CD4-positive, alpha-beta T cell treated with Interleukin-15 for 4 hours (primary cell): ENCODE results near the gene NAV2.
A peak's percentile ranks its signal among the peaks of the same experiment; 100 is the strongest.
"Not testable (repeated sequence)": the region's sequence is repeated elsewhere in the genome, so short reads cannot be mapped to it uniquely, and the experiment has no call there.

Experiments
- DNase-seq: peaks from one replicate; pipeline ENCODE4 v3.0.0-alpha.2; 2020; ENCODE audit warnings: low spot score

NAV2 gene

DNA sequence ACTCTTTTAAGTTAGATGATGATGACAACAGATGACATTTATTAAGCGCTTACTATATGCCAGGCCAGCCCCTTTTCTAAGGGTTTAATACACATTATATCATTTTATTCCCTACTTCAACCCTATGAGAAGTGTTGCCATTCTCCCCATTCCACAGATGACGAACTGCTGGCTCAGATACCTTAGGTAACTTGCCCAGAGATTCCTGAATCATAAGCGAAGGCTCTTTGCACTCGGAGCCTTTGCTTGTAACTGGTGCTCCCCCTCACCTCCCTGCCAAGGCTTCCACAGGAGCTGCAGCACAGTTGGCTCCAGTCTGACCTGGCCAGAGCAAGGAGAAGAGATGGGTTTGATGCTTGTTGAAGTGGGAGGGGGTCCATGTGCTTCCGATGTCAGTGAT lies 404.7 kb downstream of the NAV2 start:
- DNase-seq, result no peak

DNA sequence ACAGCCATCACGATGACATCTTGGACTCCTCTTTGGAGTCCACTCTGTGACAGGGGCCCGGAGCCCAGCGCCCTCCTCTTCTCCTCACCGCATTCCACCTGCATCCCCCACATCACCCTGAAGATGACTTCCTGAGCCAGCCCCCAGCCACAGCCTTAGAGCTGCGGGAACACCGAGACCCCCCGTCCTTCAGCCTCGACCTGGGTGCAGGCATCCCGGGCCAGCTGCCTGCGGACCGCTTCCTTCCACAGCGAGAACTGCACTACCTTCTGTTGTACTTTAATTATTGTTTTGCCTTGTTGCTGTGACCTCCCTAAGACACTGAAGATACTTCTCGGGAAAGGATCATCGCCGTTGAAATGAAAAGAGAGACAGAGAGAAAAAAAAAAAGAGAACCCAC lies 405.6 kb downstream of the NAV2 start:
- DNase-seq, result no peak

DNA sequence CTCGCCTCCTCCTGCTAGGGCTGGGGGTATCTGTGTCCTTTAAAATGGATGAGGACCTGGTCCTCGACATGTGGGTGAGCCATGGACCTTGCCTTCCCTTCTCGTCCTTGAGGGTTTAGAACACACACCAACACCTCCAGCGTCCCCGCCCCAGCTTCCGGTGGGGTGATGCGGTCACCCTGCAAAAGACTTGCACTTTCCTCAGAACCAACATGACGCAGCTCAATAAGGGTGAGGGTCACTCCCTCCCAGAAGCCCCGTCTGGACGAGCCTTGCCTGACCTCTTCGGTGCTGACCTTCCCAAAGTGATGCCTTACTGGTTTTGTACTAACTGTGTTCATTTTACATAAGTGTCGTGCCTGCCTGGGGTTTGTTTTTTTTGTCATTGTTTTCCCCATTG lies 406.7 kb downstream of the NAV2 start:
- DNase-seq, result no peak

DNA sequence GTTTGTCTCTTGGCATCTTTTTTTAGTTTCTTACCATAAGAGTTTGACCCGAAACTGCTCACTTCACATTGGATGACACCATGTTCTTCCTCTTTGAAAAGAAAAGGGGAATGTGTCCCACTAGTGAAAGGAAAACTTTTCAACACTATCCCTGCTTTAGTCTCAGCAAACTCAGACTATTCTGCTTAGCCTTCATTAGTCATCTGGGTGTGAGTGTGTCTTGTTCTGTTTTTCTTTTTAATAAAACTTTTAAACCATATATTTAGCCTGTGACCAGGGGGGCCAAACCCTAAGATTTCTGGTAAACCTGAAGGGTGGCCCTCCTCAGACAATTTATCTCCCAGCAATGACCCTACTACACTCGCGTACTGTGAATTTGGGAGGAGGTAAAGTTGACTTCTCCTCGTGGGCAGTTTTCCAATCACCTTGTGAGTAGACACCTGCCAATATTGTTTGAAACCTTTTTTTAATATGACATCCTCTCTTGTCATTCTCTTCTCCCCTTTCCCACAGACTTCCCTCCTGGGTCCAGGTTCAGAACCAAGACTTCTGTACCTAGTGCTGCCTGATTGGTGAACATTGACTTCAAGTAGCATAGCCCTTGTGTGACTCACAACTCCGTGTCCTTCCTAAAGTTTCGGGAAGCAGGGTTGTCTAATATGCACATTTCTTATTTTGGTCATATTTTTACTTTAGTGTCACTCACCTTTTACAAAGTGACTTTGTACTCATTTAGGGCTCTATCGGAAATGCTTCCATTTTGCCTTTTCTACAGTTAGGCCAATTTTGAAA lies 407.7 kb downstream of the NAV2 start:
- no peak for DNase-seq

DNA sequence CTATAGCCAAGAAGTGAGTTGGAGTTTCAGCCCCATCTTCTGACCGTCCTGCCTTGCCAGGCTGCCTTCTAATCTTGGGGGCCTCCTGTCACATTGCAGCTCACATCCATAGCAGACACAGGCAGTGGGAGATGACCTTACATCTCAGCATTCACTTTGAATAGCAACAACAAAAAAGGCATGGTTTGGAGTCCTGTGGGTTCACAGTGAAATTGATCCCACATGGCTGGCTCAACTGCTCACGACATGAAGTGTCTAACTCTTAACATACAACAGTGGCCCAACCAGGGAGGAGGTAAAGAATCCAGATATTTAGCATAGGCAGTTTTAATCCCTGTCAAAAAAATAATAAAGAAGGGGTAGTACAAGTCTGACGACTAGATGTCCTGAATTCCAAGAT lies 409.5 kb downstream of the NAV2 start:
- DNase-seq, result no peak

DNA sequence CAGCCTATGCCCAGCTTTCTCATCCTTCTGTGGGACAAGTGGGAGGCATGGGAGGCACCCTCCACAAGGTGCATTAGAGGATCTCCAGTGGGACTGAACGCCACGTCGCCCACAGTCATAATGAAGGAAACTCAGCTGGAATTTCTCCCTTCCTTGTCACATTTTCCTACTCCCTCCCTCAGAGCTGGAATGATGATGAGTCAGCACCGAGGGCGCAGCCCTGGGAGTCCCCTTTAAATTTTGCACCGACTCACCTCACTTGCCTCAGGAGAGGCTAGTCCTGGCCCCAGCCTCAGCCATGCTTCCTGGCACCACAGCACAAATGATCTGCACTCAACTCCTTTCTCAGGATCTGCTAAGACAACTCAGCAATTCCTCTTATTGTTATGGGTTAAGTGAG lies 413.3 kb downstream of the NAV2 start:
- no peak for DNase-seq

DNA sequence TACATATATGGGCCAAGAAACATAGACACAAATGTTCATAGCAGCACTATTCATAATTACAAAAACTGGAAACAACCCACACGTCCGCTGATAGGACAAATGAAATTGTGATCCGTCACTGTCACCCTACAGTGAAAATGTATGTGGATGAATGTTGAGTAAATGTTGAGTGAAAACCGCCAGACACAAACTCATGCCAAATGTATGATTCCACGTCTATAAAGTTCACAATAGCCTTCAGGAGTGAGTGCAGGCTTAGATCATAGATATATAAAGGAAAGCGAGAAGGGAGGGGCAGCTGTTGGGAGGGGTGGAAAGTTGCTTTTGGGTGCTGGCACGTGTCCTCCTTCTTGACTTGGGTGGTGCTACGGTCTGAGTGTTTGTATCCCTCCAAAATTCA lies 414.1 kb downstream of the NAV2 start:
- no peak for DNase-seq

DNA sequence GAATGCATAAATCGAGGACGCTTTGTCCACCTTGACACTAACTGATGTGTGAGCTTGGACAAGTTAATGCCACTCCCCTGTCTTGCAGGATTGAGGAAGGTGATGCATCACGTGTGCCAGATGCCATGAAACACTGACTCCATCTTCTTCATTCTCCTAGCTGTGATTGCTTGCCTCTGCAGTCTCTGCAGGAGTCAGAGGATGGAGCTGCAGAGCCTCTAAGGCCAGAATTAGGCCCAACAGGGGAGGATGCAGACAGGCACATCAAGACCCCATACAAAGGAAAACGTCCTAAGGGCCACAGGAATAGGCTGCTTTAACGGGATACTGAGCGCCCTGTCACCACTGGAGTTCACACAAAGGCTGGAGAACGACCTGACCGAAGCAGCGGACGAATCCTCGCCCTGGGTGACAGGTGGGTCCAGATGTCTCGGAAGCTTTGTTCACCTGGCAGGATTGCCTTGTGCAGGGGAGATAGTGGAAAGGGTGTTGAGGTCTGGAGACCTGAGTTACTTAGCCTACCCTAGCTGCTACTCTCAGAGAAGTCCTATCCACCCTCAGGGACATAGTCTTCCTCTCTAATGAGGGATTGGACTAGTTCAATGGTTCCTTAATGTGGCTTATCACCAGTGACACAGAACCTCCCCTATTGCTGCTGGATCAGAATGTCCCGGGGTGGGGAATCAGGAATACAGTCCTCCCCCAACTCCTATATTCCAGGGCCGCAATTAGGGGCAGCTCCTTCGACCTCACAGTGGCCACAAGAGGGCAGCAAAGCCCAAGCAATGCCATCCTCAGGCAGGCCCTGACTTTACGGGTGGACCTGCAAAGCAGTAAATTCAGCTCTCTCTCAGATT lies 415.3 kb downstream of the NAV2 start:
- DNase-seq, result peak; percentile 71

DNA sequence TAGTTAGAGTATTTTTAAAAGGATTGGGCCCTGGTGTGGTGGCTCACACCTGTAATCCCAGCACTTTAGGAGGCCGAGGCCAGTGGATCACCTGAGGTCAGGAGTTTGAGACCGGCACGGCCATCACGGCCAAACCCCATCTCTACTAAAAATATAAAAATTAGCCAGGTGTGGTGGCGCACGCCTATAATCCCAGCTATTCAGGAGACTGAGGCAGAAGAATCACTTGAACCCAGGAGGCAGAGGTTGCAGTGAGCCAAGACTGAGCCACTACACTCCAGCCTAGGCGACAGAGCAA lies 415.8 kb downstream of the NAV2 start:
- not testable (repeated sequence) for DNase-seq

DNA sequence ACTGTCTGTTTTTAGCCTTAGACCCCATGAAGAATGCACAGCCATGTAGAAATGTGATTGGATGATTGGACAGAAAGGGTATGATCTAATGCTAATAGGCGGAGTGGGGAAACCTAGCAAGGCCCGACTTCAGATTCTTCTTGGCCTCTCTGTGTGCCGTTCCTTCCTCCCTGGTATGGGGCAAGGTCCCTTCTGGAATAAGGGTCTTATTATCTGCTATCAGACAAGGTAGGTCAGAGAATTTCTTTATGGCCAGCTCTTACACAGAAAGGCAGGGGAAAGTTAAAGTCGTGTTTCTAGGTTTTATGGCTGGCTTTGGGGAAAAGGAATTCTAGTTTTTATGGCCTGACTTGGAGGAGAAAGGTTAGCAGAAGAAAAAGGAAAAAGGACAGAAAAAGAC lies 417.0 kb downstream of the NAV2 start:
- DNase-seq, result no peak

DNA sequence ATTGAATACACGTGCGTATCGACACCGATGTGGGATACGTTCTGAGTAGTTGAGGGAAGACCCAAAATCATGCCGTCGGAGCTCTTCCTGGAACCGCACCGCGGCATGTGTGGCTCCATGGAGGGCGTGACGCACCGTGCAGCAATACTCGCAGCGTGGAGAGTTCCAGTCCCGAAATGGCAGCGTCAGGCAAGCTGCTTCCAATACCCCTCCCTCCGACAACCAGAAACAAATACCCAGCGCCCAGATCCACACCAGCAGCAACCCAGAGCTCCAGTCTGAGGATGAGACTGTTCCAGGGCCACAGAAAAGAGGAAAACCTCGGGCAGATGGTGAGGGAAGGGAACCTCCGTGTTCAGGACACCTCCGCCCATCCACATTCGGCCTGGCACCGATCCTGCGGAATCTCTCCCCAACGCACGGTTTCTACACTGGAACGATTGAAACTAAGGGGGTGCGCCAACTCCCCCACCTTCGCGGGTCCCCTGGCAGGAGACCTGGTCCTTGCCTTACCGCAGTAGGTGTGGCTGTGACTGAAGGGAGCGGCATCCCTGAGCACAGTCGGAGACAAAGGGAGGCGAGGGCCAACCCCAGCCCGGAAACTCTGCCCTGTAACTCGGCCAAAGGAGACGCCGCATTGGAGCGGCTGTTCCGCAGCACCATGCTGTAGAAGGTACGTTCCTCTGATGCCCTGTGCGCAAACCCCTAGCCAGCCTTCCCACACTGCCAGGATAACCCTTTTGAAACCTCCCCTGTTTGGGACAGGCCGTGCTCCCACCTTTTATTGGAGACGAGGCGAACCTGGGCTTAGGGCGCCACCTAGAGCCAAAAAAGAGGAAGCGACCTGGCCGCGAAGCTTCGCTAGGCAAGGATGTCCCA lies 419.4 kb downstream of the NAV2 start:
- DNase-seq, result peak; percentile 39

DNA sequence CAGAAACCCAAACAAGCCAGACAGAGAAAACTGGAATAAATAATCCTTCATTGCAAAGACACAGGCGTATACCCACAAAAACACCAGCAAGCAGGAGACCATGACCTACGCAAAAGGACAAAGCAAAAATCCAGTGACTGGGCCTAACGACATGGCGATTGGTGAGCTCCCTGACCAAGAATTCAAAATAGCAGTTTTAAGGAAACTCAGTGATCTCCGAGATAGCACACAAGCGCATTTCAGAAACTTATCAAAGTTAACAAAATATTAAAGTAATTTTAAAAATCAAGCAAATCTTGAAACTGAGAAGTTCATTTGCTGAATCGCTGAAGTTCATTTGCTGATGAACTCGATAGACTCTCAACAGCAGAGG lies 420.0 kb downstream of the NAV2 start:
- DNase-seq, result no peak

DNA sequence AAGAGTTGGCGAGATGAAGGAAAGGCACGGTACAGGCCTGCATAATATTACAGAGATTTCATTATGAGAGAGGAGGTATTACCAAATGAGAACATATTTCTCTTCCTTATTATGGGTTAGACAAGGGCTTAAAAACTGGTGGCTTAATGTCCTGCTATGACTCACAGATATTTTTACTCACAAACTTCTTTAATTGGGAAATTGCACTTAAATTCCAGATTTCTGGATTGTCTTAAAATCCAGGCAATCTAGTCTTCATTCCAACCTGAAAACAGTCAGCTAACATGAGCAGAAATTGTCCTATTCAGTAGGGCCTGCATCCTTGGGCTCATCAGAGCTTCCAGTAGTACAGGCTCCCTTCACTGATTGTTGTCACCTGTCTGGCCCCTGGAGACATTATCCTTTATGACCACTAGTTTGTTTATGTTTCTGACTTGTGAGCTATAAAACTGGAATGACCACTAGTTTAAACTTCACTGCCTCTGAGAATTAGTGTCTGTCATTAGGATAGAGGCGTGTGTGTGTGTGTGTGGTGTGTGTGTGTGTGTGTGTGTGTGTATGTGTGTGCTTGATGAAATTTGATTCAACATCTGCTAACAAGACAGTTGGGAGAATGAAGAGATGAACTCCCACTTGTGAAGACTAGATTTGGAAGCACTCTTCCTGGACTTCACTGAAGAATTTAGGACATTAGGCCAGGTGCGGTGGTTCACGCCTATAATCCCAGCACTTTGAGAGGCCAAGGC lies 422.5 kb downstream of the NAV2 start:
- DNase-seq, result no peak

DNA sequence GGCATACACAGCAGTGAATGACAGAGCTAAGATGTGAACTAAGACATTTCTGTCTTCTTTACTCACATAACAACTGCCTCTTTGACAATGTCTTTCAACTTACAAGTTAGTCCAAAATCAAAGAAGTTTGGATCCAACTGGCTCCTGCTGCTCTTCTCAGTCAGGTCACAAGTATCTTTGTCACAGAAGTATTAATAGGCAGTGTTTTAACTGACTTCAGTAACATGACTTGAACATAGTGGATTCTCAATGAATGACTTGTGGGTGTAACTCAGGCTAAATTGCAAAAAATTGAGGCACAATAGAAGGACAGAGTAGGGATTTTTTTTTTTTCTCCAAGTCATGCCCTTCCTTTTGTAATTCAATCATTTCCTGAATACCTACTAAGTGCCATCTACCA lies 425.0 kb downstream of the NAV2 start:
- no peak for DNase-seq

DNA sequence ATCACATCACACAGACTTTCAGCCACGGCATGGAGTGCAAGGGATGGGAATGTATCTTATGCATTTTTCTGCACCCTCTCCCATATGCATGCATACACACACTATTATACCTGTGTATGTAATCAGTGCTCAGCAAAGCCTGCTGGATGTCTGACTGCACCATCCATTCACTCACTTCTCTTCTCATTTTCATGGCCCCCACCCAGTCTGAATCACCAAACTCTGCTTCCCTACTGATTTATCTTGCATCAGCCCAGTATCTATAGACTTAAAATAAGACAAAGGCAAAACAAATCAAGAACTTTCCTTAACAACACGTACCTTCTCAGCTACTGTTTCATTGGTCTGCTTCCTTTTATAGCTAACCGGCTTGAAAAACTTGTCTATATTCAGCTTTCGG lies 426.1 kb downstream of the NAV2 start:
- DNase-seq, result no peak

DNA sequence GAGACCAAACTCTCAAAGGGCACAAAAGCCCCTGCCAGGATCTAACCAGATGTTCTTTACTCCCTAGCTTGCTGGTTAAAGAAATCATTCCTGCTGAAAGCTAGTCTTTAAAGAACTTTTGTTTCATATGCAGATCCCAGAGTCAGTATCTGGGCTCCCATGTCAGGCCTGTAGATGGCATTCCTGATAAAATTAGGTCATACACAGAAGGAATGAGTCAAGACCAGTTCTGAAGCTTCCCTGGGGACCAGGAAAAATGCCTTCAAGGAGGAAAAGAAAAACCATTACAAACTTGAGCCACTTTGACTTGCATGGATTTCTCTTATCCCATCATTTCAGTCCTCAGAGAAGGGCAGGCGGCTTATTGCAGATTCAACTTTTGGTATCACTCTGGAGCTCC lies 441.7 kb downstream of the NAV2 start:
- DNase-seq, result no peak

DNA sequence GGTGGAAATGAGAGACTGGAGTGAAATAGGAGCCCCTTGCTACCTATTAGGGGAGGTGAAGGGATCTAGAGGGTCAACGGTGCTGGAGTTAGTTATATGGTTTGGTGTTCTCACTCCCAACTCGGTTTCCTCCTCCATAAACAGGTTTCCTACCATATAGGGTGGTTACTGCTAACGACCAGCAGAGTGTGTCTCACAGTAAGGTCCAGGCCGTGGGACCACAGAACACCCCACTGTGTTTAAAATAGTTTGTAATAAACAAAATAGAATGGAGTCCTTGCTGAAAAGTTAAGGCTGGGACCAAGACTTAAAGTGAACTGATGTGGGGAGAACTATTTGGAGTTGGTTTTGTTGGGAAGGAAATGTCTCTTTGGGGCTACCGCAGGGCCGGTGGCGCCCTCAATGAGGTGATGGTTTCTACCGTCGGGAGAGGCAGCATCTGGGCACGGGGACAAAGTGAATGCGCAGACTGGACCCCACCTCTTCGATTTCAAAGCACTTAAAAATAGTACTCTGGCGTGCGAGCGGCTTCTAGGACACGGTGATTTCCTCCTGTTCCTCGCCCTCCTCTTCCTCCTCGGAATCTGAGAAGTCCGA lies 443.1 kb downstream of the NAV2 start:
- no peak for DNase-seq

DNA sequence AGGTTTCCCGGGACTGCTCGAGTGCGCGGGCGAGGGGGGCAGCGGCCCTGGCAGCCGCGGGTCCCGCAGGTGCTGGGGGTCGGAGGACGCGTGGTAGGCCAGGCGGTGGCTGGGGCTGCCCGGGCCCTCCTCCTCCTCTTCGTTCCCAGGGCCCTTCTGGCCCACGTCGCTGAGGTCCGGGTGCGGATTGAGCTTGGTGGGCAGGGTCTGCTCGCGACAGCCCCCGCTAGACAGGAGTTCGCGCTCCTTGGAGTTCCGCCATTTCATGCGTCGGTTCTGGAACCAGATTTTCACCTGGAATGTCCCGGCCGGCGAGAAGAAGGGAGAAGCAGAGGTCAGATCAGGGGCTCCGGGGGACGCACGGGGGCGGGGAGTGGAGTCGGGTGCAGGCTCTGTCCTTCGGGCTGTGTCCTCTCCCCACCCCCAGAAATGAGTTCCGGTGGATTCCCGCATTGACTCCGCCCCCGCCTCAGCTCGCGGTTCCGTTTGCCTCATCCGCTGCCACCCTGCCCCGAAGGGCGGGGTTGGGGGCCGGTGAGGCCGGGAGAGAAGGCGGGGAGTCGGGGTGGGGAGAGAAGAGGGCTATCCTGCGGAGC lies 443.7 kb downstream of the NAV2 start:
- DNase-seq, result peak; percentile 43

DNA sequence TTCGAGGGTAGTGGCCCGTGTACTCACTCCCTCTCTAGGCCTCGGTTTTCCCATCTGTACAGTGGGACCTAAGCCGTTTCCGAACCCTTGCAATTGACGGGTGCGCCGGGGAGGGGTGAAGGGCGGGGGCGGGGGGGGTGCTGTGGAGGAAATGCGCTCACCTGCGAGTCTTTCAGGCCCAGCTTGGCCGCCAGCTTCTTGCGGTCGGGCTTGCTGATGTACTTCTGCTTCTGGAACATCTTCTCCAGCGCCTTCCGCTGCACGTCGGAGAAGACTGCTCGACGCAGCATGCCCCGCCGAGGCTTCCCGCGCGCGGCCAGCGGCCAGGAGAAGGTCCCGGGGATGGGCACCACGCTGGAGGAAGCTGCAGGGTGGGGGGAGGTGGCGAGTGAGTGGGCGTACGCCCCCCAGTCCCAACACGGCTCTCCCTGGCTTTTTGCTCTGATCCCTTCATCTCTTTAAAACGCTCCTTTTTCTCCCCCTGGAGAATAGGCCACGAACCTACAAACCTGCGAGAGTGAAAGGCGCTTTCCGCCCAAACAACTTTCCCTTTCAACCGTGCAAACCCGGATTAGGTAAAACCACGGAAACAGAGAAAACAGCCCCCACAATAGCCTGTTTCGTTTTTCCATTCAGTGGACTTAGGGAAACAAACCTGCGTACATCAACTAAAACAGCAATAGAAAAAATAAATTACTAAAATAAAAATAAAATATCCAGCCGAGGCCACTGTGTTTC lies 444.4 kb downstream of the NAV2 start:
- DNase-seq, result peak; percentile 23

DNA sequence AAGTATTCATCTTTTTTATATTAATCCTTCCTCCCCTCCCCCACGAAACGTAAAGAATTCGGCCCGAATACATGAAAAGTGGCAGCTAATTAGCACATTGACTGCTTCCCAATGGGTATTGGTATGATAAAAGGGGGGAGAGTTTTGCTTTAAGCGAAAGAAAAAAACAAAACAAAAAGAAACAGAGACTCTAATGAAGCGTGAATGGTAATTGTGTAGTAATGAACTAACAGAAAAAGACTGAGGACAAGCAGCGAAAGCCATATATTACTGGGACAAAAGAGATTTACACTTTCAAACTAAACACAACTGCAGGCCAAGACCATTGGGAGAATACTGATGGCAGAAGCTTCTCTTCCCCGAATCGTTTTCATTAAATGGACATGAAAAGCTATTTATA lies 445.1 kb downstream of the NAV2 start:
- DNase-seq, result no peak
